OCI-LY7 (cell line): Measurements from ENCODE around the gene ANKRD11. TPM values are rescaled to one million over a fixed set of nuclear protein-coding genes. Genes with fewer than 3 reads are reported as not detected.

Source experiments
- BruUV-seq: library from RNA; stranded (reverse); fragments of 400-500 nt; replicated peaks from 2 replicates; lab custom pipeline; 2021; lab: Mats Ljungman, UMichigan
- CTCF ChIA-PET: fragments of 300-600 bp; sonication (Branson Sonifier 250); formaldehyde crosslinking; loops from one replicate; lab custom pipeline; 2022; ENCODE audit warnings: antibody characterized with exemption; ENCODE audit not compliant: unreplicated experiment; lab: Charles Lee
- POLR2A ChIA-PET: fragments of 300-600 bp; sonication (Branson Sonifier 250); formaldehyde crosslinking; loops from one replicate; lab custom pipeline; 2022; ENCODE audit warnings: antibody characterized with exemption; lab: Charles Lee
- DNase-seq: peaks from one replicate; pipeline ENCODE4 v3.0.0-alpha.2; 2015; ENCODE audit warnings: low spot score
- H2AFZ ChIP-seq: fragments of 200-600 bp; sonication (generic), shearing (Covaris generic); 2 replicates; pipeline ENCODE4 v1.6.1; 2014; ENCODE audit warnings: mild to moderate bottlenecking, antibody characterized with exemption, low read length, moderate library complexity
- H3K27ac ChIP-seq: fragments of 200-600 bp; sonication (generic); 2 replicates; pipeline ENCODE4 v1.5.1; 2014; ENCODE audit warnings: mixed run types, low read depth, mild to moderate bottlenecking, moderate library complexity, low read length, inconsistent platforms; ENCODE audit not compliant: poor library complexity, severe bottlenecking
- H3K36me3 ChIP-seq: fragments of 200-600 bp; sonication (generic); 2 replicates; pipeline ENCODE4 v1.6.1; 2014; ENCODE audit warnings: mild to moderate bottlenecking, antibody characterized with exemption, low read length, moderate library complexity, mixed read lengths; ENCODE audit not compliant: insufficient read depth
- H3K4me1 ChIP-seq: fragments of 200-600 bp; sonication (generic); 2 replicates; pipeline ENCODE4 v1.5.1; 2014; ENCODE audit warnings: mild to moderate bottlenecking, low read length; ENCODE audit not compliant: insufficient read depth, poor library complexity, severe bottlenecking
- H3K4me2 ChIP-seq: fragments of 200-600 bp; sonication (generic); 2 replicates; pipeline ENCODE4 v1.6.1; 2014; ENCODE audit warnings: mild to moderate bottlenecking, low read length
- H3K4me3 ChIP-seq: fragments of 200-600 bp; sonication (generic); 2 replicates; pipeline ENCODE4 v1.5.1; 2014; ENCODE audit warnings: mild to moderate bottlenecking, low read depth, low read length; ENCODE audit not compliant: poor library complexity, severe bottlenecking
- H3K79me2 ChIP-seq: fragments of 200-600 bp; sonication (generic); 2 replicates; pipeline ENCODE4 v1.6.1; 2016; ENCODE audit warnings: low read depth, mild to moderate bottlenecking, low read length, moderate library complexity, mixed read lengths; ENCODE audit not compliant: insufficient read depth
- H3K9me2 ChIP-seq: fragments of 200-600 bp; sonication (generic); 2 replicates; pipeline ENCODE4 v1.6.1; 2016; ENCODE audit warnings: mild to moderate bottlenecking, low read length, mixed read lengths; ENCODE audit not compliant: insufficient read depth
- H3K9me3 ChIP-seq: fragments of 200-600 bp; sonication (generic); 2 replicates; pipeline ENCODE4 v1.6.1; 2014; ENCODE audit warnings: mild to moderate bottlenecking, mixed run types, low read length, mixed read lengths
- H4K20me1 ChIP-seq: fragments of 200-600 bp; sonication (generic); 2 replicates; pipeline ENCODE4 v1.6.1; 2014; ENCODE audit warnings: mild to moderate bottlenecking, antibody characterized with exemption, low read length, moderate library complexity, mixed read lengths; ENCODE audit not compliant: insufficient read depth
- EZH2phosphoT487 ChIP-seq: fragments of 200-600 bp; sonication (generic); IDR thresholded peaks from 2 replicates; pipeline ENCODE4 v1.6.1; 2018; ENCODE audit warnings: low read depth, borderline replicate concordance, mild to moderate bottlenecking, mixed run types, antibody characterized with exemption, low read length, moderate library complexity, mixed read lengths
- intact Hi-C: fragments of 100-400 bp; cut with micrococcal nuclease; formaldehyde crosslinking; loops from one replicate; pipeline ENCODE4 v1.10.0; 2022; ENCODE audit not compliant: unreplicated experiment
- total RNA-seq, 2 experiments: library from RNA; depleted of rRNA in 1 of 2; stranded (reverse); fragments of >200 nt in 1 of 2; shearing (Covaris generic) in 1 of 2; gene quantifications; 2 replicates each; pipeline ENCODE4 v1.2.3, GENCODE V29; 2014 to 2022
- TF ChIP-seq, protein P1 (sequence below): fragments of 200-600 bp; sonication (generic); conservative IDR thresholded peaks from 2 replicates; pipeline ENCODE4 v1.5.1; 2014; ENCODE audit warnings: mild to moderate bottlenecking, antibody characterized with exemption, low read length, moderate library complexity, mixed read lengths

ANKRD11 gene
- total RNA-seq, 2 experiments from 2014 or later, result 89.1 to 251 TPM

DNA sequence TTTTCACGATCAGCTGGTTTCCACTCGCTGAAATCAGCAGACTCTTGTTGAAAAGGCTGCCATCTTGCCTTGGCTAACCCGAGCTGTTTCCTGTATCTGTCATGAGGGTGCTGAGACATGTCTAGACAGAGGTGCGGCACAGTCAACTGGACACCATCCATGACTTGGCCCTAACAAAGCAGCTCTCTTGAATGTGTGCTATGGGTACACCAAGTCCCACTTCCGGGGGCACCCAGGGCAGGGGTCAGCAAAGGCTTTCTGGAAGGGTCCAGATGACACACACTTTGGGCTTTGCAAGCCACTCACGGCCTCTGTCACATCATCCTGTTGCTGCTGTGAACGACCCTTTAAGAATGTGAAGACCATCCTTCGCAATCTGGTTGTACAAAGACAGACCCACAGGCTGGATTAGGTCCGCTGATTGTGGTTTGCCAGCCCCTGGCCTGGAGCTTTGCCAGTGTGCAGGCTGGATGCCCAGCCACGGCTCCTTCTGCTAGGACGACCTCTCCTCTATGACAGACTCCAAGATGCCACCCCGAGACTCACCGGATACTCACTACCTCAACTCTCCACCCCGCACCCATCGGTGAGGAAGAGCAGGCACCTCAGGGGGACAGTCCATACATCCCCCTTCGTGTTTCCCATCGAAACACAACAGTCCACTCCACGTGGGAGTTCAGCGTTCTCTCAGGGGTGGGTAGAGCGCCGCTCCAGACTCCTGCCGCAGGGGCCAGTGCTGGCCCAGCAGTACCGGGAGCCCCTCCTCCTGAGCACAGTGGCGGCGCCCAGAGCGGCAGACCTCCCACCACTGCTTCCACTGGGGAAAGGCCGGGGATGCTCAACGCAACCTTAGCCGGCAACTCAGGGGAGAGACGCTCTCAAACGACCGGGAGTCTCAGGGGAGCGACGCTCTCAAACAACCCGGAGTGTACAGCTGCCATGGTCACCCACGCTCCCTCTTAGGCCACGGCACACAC, 123.5 kb downstream of the ANKRD11 start:
- H3K9me3 ChIP-seq, result no peaks in the 10 kb centered on the region
- no peaks in the 10 kb centered on the region for H3K9me2 ChIP-seq
- DNase-seq, result no peak
- ChIA-PET POLR2A (no interaction called here), CTCF (no interaction called here)
- H3K36me3 ChIP-seq, result peaks cover 32% of the 10 kb centered on the region
- H2AFZ ChIP-seq, result no peak overlapping the region
- BruUV-seq, result no TSS peak
- no peak overlapping the region for H3K4me2 ChIP-seq
- TF ChIP-seq EZH2phosphoT487, result no peak
- TF ChIP-seq, protein P1, sequence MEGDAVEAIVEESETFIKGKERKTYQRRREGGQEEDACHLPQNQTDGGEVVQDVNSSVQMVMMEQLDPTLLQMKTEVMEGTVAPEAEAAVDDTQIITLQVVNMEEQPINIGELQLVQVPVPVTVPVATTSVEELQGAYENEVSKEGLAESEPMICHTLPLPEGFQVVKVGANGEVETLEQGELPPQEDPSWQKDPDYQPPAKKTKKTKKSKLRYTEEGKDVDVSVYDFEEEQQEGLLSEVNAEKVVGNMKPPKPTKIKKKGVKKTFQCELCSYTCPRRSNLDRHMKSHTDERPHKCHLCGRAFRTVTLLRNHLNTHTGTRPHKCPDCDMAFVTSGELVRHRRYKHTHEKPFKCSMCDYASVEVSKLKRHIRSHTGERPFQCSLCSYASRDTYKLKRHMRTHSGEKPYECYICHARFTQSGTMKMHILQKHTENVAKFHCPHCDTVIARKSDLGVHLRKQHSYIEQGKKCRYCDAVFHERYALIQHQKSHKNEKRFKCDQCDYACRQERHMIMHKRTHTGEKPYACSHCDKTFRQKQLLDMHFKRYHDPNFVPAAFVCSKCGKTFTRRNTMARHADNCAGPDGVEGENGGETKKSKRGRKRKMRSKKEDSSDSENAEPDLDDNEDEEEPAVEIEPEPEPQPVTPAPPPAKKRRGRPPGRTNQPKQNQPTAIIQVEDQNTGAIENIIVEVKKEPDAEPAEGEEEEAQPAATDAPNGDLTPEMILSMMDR, result no peak
- H3K27ac ChIP-seq, result no peak overlapping the region
- peaks cover 97% of the 10 kb centered on the region for H3K79me2 ChIP-seq
- intact Hi-C loops, result no loop called here
- H4K20me1 ChIP-seq, result peaks cover 14% of the 10 kb centered on the region
- H3K4me3 ChIP-seq, result no peak overlapping the region
- peaks cover 34% of the 10 kb centered on the region for H3K4me1 ChIP-seq

DNA sequence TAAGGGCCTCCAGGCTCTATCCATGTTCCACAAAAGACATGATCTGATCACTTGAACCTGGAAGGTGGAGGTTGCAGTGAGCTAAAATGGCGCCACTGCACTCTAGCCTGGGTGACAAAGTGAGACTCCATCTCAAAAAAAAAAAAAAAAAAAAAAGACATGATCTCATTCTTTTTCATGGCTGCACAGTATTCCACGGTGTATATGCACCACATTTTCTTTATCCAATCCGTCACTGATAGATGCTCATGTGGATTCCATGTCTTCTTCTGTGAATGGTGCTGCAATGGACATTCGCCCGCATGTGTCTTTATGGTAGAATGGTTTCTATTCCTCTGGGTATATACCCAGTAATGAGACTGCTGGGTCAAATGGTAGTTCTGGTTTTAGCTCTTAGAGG, 124.4 kb downstream of the ANKRD11 start:
- no TSS peak for BruUV-seq
- POLR2A ChIA-PET, result no interaction called here
- Histone ChIP-seq H3K9me3 (no peaks in the 10 kb centered on the region), H3K4me1 (peaks cover 42% of the 10 kb centered on the region), H3K79me2 (peaks cover 97% of the 10 kb centered on the region), H2AFZ (no peak overlapping the region), H3K4me2 (no peak overlapping the region), H3K4me3 (no peak overlapping the region), H3K36me3 (peaks cover 29% of the 10 kb centered on the region), H3K9me2 (no peaks in the 10 kb centered on the region), H3K27ac (no peak overlapping the region), H4K20me1 (peaks cover 23% of the 10 kb centered on the region)
- DNase-seq, result no peak
- CTCF ChIA-PET, result no interaction called here
- intact Hi-C loops, result no loop called here
- TF ChIP-seq, protein P1, result no peak
- TF ChIP-seq EZH2phosphoT487, result no peak

DNA sequence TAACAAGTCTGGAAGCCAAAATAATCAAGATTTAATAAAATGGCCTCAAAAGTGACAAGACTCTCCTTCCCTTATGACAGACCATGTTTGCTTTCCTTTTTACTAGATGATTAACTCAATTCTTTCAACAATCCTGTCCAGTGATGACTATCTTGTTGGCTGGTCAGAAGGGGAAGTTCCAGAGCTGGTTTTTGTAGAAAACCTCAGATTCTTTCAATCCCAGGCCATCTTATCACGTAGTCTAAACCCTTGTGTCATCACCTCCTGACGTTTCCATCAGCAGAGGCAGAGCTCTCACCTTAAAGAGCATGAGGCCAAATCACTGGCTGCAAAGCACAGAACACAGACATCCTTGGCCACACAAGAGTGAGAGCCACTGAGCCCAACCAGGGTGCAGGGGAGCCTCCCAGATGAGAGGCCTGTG, 125.3 kb downstream of the ANKRD11 start:
- no peak overlapping the region for H3K27ac ChIP-seq
- DNase-seq, result no peak
- no peak overlapping the region for H3K4me2 ChIP-seq
- CTCF ChIA-PET, result no interaction called here
- no peak overlapping the region for H2AFZ ChIP-seq
- H4K20me1 ChIP-seq, result peaks cover 32% of the 10 kb centered on the region
- no peak for TF ChIP-seq EZH2phosphoT487
- TF ChIP-seq, protein P1, result no peak
- intact Hi-C loops, result no loop called here
- H3K36me3 ChIP-seq, result peaks cover 28% of the 10 kb centered on the region
- POLR2A ChIA-PET, result no interaction called here
- peaks cover 97% of the 10 kb centered on the region for H3K79me2 ChIP-seq
- no TSS peak for BruUV-seq
- H3K9me2 ChIP-seq, result no peaks in the 10 kb centered on the region
- H3K9me3 ChIP-seq, result no peaks in the 10 kb centered on the region
- peaks cover 52% of the 10 kb centered on the region for H3K4me1 ChIP-seq
- H3K4me3 ChIP-seq, result no peak overlapping the region
